Measurements from ENCODE around the gene RASSF8.

Gene RASSF8

GRCh38 chr12:25962932-25963525 is 4.5 kb downstream of the RASSF8 start:
- no peak for DNase-seq (ENCODE audit: low spot score)

GRCh38 chr12:25965682-25966081 is 7.2 kb downstream of the RASSF8 start:
- DNase-seq (ENCODE audit: low spot score), result no peak

DNA sequence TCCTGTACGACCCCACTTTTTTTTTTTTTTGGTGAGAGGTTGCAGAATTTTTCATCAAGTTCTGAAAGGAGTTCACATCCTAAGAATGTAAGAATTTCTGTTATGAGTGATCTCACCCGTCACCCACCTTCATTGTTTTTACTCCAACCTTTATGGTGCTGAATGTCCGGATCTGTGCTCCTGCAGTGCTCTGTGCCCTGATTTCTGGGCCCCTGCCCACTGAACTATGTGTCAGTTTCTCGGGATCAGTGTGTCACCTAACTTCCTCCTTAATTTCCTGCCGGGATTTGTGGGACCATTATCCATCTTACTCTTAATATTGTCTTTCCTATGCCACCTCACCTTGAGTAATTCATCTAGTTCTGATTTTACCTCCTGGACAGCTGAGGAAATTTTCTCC is 11.6 kb downstream of the RASSF8 start:
- DNase-seq (ENCODE audit: low spot score), result peak; percentile 34

DNA sequence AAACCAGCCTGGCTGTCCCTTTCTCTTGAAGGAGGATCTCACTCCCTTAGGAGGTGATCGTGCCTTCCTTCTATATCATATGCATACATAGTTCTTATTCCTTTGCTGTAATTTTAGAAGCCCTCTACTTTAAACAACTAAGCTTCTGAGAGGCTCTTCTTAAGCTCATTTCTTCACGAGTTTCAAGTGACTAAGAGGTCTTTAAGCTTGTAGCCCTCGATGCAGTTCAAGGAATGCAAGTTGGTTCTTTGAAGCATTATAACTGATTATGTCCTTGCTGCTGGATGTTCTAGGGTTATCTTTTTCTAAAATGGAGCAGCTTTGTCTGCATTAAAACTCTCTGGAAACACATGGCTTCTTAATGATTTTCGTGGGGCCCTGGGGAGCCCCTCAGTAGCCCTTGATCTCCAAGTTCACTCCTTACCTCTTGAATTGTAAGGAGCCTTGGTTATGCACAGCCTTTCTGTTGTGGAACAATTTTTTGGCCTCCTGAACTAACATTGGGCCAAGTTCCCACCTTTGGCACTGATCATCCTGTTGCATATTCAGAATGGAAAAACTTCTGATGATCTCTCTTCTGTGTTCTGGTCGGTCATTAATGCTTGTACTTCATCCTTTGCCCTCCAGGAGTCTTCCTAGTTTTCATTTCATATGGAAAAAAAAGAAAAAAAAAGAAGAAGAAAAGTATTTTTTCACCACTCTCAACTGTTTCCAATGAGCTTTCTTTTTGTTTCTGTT is 12.6 kb downstream of the RASSF8 start:
- no peak for DNase-seq (ENCODE audit: low spot score)

- no peak for DNase-seq (ENCODE audit: low spot score)
Measured at GRCh38 chr12:25971654-25972041, 13.2 kb downstream of the RASSF8 start.

DNA sequence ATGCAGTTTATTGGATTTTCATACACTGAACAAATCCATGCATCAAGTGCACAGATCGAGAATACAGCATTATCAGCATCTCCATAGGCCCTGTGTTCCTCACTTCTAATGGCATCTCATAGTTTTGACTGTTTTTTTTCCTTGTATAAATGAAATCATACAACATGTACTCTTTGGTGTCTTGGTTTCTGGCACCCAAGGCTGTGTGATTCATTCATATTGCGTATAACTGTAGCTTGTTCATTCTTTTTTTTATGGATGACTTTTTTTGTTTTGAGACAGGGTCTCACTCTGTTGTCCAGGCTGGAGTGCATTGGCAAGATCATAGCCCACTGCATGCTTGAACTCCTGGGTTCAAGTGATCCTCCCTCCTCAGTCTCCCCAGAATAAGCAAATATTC is 14.3 kb downstream of the RASSF8 start:
- DNase-seq (ENCODE audit: low spot score), result no peak

DNA sequence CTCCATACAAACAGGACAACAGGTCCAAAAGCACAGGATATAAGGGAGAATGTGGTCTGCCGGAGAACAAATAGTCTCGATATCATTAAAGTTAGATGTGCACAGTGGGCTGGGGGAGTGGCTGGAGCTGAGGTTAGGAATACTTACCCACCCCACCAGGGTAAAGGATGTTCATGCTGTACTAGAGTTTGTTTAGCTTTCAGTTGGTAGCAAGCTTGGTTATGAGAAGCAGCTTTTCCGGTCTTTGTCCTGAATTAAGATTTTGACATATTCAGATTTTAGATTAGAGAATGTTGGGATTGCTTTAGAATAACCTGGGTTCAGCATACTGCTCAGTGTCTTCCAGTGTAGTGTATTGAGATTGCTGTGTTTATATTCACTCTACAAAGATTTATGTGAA is 16.7 kb downstream of the RASSF8 start:
- no peak for DNase-seq (ENCODE audit: low spot score)

- DNase-seq (ENCODE audit: low spot score), result no peak
Measured at GRCh38 chr12:25975682-25976081, 17.2 kb downstream of the RASSF8 start.

- peak; percentile 11 for DNase-seq (ENCODE audit: low spot score)
Measured at GRCh38 chr12:25976289-25976688, 17.8 kb downstream of the RASSF8 start.

DNA sequence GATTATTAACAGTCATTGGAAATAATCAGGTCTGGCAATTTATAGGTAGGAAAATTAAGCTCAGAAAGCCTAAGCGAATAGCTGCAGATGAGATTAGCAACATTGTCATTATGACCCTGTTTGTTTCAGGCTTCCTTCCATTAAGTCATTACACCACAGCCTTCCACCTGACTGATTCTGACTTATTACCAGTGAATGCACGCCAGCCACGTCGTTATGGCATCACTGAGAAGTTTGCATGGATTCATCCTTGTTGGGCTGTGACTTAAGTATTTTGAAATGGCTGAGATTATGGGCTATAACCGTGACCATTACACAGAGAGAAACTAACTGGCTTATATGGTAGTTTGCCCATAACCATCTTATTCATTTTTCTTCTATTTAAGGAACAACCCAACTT is 18.6 kb downstream of the RASSF8 start:
- DNase-seq (ENCODE audit: low spot score), result peak; percentile 57

DNA sequence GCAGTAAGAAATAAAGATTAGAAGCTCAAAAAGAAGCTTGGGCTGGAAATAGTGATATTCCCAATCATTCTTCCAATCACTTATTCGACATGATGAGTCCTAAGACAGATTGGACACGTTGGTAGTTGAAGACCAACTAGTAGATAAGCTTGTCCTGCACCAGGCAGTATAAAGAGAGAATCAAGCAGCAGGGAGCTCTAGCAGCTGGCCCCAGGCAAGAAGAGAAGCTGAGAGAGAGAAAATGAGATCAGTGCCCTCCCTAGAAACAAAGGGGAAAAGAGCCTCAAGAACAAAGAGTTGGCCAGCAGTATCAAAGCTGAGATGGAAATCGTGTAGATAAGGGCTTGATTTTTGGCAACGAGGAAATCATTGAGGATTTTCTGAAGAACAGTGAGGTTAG is 20.6 kb downstream of the RASSF8 start:
- no peak for DNase-seq (ENCODE audit: low spot score)

GRCh38 chr12:25979563-25979962 is 21.1 kb downstream of the RASSF8 start:
- no peak for DNase-seq (ENCODE audit: low spot score)

DNA sequence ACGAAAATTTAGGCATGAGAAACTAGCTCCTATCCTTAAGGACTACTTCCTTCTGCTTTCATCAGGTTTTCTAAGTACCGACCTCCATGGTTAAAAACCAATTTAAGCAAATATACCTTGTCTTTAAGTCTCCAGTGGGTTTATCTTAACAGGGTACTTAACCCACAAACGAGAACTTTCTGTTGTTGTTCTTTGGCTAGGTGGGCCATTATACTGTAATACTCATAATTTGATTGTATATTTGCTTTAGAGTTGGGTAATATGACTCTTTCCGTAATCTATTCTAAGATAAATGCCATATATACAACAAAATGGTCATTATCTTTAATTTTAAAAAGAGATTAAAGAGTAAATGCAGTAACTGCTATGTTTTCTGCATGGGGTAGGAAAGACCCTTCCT is 21.6 kb downstream of the RASSF8 start:
- no peak for DNase-seq (ENCODE audit: low spot score)

GRCh38 chr12:25981597-25981996 is 23.1 kb downstream of the RASSF8 start:
- DNase-seq (ENCODE audit: low spot score), result no peak

- DNase-seq (ENCODE audit: low spot score), result no peak
Measured at GRCh38 chr12:25982416-25982815, 23.9 kb downstream of the RASSF8 start.

GRCh38 chr12:25983625-25984024 is 25.1 kb downstream of the RASSF8 start:
- DNase-seq (ENCODE audit: low spot score), result no peak

DNA sequence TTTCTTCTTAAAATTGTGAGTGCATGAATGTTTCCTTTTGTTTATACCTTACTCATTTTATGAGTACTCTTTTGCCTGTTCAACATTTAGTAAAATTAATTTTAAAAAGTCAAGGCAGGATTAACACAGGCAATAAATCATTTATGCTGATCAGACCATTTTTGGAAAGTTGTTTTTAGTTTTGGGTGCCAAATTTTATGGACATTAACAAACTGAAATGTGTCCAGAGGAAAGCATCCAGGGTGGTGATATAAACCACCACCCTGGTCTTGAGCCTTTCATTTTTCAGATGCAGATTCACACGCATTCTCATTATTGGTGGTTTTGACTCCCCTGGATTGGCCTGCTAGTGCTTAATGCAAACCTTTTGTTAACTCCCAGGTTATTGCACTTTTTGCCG is 26.3 kb downstream of the RASSF8 start:
- DNase-seq (ENCODE audit: low spot score), result no peak

GRCh38 chr12:25985316-25986175 is 27.1 kb downstream of the RASSF8 start:
- no peak for DNase-seq (ENCODE audit: low spot score)

DNA sequence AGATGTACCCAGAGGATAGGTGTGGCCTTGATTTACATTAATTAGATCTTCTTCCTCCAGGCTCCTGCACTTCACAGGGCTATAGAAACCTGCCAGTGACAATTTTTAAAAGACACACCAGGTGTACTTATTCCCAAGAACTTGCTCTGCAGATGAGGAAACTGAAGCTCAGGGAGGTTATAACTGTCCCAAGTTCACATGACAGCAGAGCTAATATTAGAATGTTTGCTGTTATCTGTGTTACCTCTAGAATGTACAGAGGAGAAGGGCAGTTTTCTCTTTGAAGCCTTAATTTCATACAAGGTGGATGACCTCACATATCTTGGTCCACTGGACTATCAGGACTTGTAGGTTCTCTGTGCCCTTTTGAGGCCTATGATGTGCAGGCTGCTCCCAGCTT is 27.7 kb downstream of the RASSF8 start:
- no peak for DNase-seq (ENCODE audit: low spot score)

- no peak for DNase-seq (ENCODE audit: low spot score)
Measured at GRCh38 chr12:25988505-25988904, 30.0 kb downstream of the RASSF8 start.

DNA sequence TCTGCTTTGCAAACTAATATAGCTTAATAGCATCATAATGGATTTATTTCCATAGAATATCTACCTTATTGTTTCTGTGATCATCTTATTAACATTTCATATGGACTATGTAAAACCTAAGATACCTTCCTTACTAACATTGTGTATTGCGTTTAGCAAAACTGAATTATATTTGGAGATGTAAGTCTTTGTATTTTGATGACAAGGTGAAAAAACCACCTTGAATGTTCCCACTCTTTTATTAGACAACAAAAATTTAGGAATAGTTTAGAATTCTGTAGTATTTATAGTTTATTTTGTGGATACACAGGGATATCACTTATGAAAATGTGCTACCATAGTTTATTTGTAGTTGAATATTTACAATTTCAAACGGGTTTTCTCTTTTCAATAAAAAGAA is 32.0 kb downstream of the RASSF8 start:
- no peak for DNase-seq (ENCODE audit: low spot score)

- no peak for DNase-seq (ENCODE audit: low spot score)
Measured at GRCh38 chr12:25992026-25992782, 33.7 kb downstream of the RASSF8 start.
